ENCODE results near the gene METTL14.

METTL14 gene

DNA sequence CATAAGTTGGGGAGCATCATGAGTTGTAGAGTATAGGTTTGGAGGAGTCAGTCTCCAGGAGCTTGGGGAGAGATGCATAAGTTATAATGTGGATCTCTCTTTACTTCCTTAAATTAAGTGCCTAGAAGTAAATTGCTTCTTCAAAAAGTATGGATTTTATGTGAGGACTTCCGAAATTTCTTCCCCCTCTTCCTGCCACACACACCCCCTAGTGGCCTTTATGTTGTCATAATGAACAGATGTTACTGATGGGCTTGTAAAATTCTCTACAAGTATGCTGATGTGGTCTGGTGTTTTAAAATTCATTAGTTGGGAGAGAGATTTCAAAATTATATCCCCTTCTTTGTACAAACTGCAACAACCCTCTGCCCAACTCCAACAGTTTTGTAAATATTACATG lies 2.3 kb upstream of the METTL14 start:
- Histone ChIP-seq H3K4me3 (ENCODE audit: low read depth, low read length) (no peak overlapping the region), H3K36me3 (peaks cover 11% of the 10 kb centered on the region), H3K27me3 (ENCODE audit: insufficient read depth, low read depth, severe bottlenecking) (no peaks in the 10 kb centered on the region), H3K9me3 (ENCODE audit: severe bottlenecking) (peaks cover 2% of the 10 kb centered on the region), H3K27ac (no peak overlapping the region)
- no peak for DNase-seq
- TF ChIP-seq, protein P1, sequence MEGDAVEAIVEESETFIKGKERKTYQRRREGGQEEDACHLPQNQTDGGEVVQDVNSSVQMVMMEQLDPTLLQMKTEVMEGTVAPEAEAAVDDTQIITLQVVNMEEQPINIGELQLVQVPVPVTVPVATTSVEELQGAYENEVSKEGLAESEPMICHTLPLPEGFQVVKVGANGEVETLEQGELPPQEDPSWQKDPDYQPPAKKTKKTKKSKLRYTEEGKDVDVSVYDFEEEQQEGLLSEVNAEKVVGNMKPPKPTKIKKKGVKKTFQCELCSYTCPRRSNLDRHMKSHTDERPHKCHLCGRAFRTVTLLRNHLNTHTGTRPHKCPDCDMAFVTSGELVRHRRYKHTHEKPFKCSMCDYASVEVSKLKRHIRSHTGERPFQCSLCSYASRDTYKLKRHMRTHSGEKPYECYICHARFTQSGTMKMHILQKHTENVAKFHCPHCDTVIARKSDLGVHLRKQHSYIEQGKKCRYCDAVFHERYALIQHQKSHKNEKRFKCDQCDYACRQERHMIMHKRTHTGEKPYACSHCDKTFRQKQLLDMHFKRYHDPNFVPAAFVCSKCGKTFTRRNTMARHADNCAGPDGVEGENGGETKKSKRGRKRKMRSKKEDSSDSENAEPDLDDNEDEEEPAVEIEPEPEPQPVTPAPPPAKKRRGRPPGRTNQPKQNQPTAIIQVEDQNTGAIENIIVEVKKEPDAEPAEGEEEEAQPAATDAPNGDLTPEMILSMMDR (IDR thresholded peaks at IDR 0.05; ENCODE audit: low read depth, low read length): peak; percentile 47

DNA sequence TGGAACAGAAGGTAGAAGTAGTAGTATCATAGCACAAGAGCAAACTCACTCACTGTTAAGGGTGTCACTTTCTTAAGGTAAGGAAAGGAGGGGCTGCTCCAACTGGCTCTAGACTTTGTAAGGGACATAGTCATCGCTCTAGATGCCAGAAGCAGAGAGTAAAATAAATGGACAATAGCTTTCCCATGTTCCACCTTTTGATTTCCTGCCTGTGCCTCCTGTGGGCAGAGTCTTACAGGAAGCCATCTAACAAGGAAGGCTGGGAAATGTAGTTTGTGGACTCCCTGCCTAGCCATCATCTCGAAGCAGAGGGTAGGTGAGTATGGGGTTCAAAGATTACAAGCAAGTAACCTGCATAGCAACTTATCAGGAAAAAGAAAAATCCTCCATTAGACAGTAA lies 1.7 kb upstream of the METTL14 start:
- Histone ChIP-seq H3K27me3 (ENCODE audit: insufficient read depth, low read depth, severe bottlenecking) (no peaks in the 10 kb centered on the region), H3K4me3 (ENCODE audit: low read depth, low read length) (no peak overlapping the region), H3K27ac (no peak overlapping the region), H3K36me3 (peaks cover 17% of the 10 kb centered on the region), H3K9me3 (ENCODE audit: severe bottlenecking) (peaks cover 2% of the 10 kb centered on the region)
- TF ChIP-seq, protein P1 (IDR thresholded peaks at IDR 0.05; ENCODE audit: low read depth, low read length): no peak
- peak; percentile 34 for DNase-seq

DNA sequence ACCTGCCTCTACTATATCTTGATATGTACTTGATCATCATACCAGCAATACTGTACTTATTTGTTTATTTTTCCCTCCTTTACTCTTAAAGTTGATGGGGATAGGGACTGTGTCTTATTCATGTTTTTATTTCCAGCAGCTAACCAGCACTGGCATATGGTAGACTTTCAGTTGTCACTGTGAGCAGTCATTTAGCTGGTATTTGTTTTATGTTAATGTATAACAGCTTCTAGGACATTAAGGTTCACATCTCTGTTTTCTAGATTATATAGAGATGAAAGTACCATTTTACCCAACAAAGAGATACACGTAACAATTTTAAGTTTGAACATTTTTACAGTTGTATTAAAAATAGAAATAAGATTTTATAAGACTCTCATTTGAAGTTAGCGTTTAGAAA lies 17.9 kb downstream of the METTL14 start:
- no peak for DNase-seq
- H3K27ac ChIP-seq: no peak overlapping the region
- H3K36me3 ChIP-seq: peaks cover 80% of the 10 kb centered on the region
- H3K4me3 ChIP-seq (ENCODE audit: low read depth, low read length): no peak overlapping the region
- TF ChIP-seq, protein P1 (IDR thresholded peaks at IDR 0.05; ENCODE audit: low read depth, low read length): no peak
- H3K27me3 ChIP-seq (ENCODE audit: insufficient read depth, low read depth, severe bottlenecking): no peaks in the 10 kb centered on the region
- no peaks in the 10 kb centered on the region for H3K9me3 ChIP-seq (ENCODE audit: severe bottlenecking)

DNA sequence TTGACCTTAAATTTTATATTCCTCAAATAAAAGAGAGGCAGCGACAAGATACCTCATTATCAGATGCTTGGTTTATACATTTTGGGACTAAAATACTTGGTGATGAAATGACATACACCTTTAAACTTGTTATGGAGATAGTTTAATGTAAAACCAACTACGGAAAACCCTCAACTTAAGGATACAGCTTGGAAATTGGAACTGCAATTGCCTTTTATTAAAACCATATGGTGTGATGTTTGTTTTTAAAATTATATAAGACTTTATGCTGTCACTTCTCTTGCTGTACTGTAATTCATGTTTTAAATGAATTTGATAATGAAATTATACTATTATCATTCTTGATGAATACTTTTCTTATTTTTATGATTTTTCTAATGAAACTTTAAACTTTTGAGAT lies 25.9 kb downstream of the METTL14 start:
- Histone ChIP-seq H3K9me3 (ENCODE audit: severe bottlenecking) (no peaks in the 10 kb centered on the region), H3K27me3 (ENCODE audit: insufficient read depth, low read depth, severe bottlenecking) (no peaks in the 10 kb centered on the region), H3K4me3 (ENCODE audit: low read depth, low read length) (no peak overlapping the region), H3K36me3 (peaks cover 63% of the 10 kb centered on the region), H3K27ac (no peak overlapping the region)
- TF ChIP-seq, protein P1 (IDR thresholded peaks at IDR 0.05; ENCODE audit: low read depth, low read length): no peak
- no peak for DNase-seq

DNA sequence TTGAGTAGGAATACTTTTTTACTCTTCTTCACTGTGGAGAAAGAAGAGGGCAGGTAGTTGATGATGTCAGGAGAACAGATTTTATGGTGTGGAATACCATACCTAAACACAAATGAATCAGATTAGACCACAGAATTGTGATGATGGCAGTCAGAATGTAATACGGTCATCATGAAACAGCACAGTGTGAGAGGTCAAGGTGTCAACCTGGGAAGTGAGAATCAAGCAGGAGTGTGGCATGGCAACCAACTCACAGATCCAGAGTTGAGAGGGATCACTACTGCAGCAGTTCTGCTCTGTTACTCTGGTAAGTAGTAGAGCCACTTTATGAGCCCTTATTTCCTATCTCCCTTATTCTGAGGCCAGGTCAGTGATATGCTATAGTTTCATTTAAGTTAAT lies 27.7 kb downstream of the METTL14 start:
- no peak for DNase-seq
- Histone ChIP-seq H3K27ac (no peak overlapping the region), H3K4me3 (ENCODE audit: low read depth, low read length) (no peak overlapping the region), H3K36me3 (peaks cover 48% of the 10 kb centered on the region), H3K9me3 (ENCODE audit: severe bottlenecking) (no peaks in the 10 kb centered on the region), H3K27me3 (ENCODE audit: insufficient read depth, low read depth, severe bottlenecking) (no peaks in the 10 kb centered on the region)
- TF ChIP-seq, protein P1 (IDR thresholded peaks at IDR 0.05; ENCODE audit: low read depth, low read length): no peak

DNA sequence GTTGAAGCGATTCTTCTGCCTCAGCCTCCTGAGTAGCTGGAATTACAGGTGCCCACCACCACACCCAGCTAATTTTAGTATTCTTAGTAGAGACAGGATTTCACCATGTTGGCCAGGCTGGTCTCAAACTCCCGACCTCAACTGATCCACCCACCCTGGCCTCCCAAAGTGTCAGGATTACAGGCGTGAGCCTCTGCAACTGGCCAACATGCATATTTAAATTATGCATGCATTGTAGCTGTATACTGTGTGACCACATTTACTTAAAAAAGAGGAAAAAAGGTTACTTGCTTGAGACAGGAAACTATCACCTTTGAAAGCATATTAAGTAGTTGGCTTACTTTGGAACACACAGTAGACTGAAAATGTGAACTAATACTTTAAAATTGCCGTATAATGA lies 29.5 kb downstream of the METTL14 start:
- TF ChIP-seq, protein P1 (IDR thresholded peaks at IDR 0.05; ENCODE audit: low read depth, low read length): no peak
- Histone ChIP-seq H3K4me3 (ENCODE audit: low read depth, low read length) (no peak overlapping the region), H3K27ac (no peak overlapping the region), H3K36me3 (peaks cover 33% of the 10 kb centered on the region), H3K9me3 (ENCODE audit: severe bottlenecking) (no peaks in the 10 kb centered on the region), H3K27me3 (ENCODE audit: insufficient read depth, low read depth, severe bottlenecking) (no peaks in the 10 kb centered on the region)
- DNase-seq: no peak

All from WERI-Rb-1 (cell line).